ENCODE data around the gene SSBP3.

DNA sequence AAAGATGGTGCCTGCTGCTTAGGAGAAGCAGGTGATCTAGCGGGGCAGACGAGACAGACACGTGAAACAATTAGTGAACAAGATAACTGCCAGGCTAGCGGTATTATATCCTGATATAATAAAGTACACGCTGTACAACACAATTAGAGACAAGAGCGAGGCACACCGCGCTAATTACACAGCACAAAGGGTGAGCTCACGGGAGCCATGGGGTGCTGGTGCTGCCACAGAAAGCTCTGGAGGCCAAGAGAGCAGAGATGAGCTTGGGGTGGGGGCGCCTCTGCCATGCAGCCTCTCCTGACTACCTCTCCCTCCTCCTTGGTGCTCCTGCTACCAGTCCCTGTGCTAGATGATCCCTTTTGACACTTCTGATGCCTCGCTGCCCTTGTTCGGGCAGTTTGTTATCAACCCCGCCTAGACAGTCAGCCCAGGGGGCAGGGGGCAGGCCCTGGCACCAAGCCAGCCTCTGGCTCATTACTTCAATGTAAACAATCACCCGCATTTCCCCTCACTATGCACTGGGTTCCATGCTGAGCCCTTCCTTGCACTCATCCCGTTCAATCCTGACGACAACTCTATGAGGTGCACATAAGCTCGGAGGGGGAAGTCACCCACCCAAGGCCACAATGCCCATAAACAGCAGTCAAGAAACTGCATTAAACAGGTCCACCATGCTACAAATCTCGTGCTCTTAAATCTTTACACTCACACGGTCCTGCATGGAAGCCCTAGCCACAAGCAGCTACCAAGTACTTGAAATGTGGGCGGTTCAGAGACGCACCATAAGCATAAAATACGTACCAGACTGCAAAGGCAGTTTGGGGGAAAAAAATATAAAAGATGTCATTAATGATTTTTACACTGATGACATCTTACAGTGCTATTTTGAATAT lies 103.0 kb downstream of the SSBP3 start:
- TF ChIP-seq, protein P1, sequence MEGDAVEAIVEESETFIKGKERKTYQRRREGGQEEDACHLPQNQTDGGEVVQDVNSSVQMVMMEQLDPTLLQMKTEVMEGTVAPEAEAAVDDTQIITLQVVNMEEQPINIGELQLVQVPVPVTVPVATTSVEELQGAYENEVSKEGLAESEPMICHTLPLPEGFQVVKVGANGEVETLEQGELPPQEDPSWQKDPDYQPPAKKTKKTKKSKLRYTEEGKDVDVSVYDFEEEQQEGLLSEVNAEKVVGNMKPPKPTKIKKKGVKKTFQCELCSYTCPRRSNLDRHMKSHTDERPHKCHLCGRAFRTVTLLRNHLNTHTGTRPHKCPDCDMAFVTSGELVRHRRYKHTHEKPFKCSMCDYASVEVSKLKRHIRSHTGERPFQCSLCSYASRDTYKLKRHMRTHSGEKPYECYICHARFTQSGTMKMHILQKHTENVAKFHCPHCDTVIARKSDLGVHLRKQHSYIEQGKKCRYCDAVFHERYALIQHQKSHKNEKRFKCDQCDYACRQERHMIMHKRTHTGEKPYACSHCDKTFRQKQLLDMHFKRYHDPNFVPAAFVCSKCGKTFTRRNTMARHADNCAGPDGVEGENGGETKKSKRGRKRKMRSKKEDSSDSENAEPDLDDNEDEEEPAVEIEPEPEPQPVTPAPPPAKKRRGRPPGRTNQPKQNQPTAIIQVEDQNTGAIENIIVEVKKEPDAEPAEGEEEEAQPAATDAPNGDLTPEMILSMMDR (IDR thresholded peaks at IDR 0.05): no peak
- no peak for TF ChIP-seq POLR2A (IDR thresholded peaks at IDR 0.05)
